ENCODE results near the gene PLXNB3. TPM values are rescaled to one million over a fixed set of nuclear protein-coding genes. Genes with fewer than 3 reads are reported as not detected.
"Not testable (repeated sequence)": the region's sequence is repeated elsewhere in the genome, so short reads cannot be mapped to it uniquely, and the experiment has no call there.

PLXNB3 gene
- polyA plus RNA-seq, 1 experiment = 5.5 TPM

DNA sequence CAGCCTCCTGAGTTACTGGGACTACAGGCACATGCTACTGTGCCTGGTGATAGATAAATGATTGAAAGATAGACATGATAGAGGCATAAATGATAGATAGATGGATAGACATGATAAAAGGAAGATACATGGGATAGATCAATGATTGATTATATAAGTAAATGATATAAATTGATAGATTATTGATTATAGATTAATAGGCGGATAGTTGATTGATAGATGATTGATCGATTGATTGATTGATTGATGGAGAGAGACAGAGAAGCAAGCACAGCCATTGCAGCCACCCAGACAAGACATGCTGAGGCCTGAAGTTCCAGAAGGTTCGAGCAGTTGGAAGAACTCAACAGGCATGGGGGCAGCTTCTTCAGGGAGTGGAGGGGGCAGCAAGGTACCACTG lies 17.7 kb upstream of the PLXNB3 start:
- H3K9me3 ChIP-seq (ENCODE audit: control insufficient read depth, insufficient read depth, low read length) = no peaks in the 10 kb centered on the region; the same call in 1 of the 2 replicates
- no peak for DNase-seq (ENCODE audit: low read depth, low spot score)
- H3K4me3 ChIP-seq (ENCODE audit: low read depth, low read length) = no peak overlapping the region
- H3K27me3 ChIP-seq (ENCODE audit: control insufficient read depth, insufficient read depth, low read length) = peaks cover 6% of the 10 kb centered on the region
- TF ChIP-seq, protein P1, sequence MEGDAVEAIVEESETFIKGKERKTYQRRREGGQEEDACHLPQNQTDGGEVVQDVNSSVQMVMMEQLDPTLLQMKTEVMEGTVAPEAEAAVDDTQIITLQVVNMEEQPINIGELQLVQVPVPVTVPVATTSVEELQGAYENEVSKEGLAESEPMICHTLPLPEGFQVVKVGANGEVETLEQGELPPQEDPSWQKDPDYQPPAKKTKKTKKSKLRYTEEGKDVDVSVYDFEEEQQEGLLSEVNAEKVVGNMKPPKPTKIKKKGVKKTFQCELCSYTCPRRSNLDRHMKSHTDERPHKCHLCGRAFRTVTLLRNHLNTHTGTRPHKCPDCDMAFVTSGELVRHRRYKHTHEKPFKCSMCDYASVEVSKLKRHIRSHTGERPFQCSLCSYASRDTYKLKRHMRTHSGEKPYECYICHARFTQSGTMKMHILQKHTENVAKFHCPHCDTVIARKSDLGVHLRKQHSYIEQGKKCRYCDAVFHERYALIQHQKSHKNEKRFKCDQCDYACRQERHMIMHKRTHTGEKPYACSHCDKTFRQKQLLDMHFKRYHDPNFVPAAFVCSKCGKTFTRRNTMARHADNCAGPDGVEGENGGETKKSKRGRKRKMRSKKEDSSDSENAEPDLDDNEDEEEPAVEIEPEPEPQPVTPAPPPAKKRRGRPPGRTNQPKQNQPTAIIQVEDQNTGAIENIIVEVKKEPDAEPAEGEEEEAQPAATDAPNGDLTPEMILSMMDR (IDR thresholded peaks at IDR 0.05; ENCODE audit: low read depth, low read length) = no peak
- ChIA-PET CTCF (no interaction called here), POLR2A (no interaction called here)
- H3K27ac ChIP-seq (ENCODE audit: low read depth, low read length) = no peak overlapping the region

DNA sequence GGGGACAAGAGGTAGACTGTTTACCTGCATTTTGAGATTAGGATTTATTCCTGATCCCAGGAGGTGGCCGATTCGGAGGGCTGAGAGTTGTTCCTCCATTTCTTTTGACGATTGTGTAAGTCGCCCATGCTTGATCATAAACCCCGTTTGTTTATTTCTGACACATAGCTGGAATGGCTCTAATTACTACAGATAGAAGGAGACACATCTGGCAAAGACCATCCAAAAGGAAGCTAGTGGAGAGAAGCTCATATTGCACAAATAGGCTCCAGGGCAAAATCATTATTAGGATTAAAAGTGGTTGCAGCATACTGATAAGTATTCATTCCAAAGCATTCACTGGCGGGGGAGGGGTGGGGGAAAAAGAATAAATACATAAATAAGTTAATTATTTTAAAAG lies 17.1 kb upstream of the PLXNB3 start:
- CTCF ChIA-PET; H3K27ac ChIP-seq (ENCODE audit: low read depth, low read length); H3K4me3 ChIP-seq (ENCODE audit: low read depth, low read length); POLR2A ChIA-PET; H3K9me3 ChIP-seq (ENCODE audit: control insufficient read depth, insufficient read depth, low read length); DNase-seq (ENCODE audit: low read depth, low spot score); H3K27me3 ChIP-seq (ENCODE audit: control insufficient read depth, insufficient read depth, low read length): not testable (repeated sequence)

DNA sequence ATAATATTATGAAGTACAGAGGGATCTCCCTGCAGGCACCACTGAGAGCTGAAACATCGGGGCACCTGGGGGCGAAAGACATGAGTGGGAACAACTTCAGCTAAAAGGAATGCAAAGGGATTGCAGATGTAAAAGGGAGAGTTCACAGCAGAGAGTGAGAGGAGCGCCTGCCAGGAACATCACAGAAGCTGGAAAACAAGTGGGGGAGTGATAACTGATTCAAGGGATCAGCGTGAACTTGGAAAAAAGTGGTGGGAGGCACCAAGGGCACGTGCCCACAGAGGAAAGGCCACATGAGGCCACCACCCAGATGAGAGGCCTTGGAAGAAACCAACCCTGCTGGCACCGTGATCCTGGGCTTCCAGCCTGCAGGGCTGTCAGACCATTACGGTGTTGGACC lies 15.0 kb upstream of the PLXNB3 start:
- H3K4me3 ChIP-seq (ENCODE audit: low read depth, low read length); DNase-seq (ENCODE audit: low read depth, low spot score); POLR2A ChIA-PET; H3K27me3 ChIP-seq (ENCODE audit: control insufficient read depth, insufficient read depth, low read length); H3K9me3 ChIP-seq (ENCODE audit: control insufficient read depth, insufficient read depth, low read length); H3K27ac ChIP-seq (ENCODE audit: low read depth, low read length): not testable (repeated sequence)
- CTCF ChIA-PET = interaction anchor here (0.6 kb wide), 1 partner anchor 198 kb away, joined by 3 read pairs; no protein-coding TSS in a partner anchor

GRCh38 chrX:153750127-153750774 lies 13.8 kb upstream of the PLXNB3 start:
- no peaks in the 10 kb centered on the region for H3K9me3 ChIP-seq (ENCODE audit: control insufficient read depth, insufficient read depth, low read length)
- no peak for DNase-seq (ENCODE audit: low read depth, low spot score)
- no peak overlapping the region for H3K4me3 ChIP-seq (ENCODE audit: low read depth, low read length)
- no peak overlapping the region for H3K27ac ChIP-seq (ENCODE audit: low read depth, low read length)
- H3K27me3 ChIP-seq (ENCODE audit: control insufficient read depth, insufficient read depth, low read length) = peaks cover 6% of the 10 kb centered on the region
- ChIA-PET CTCF (no interaction called here), POLR2A (no interaction called here)
- TF ChIP-seq, protein P1 (IDR thresholded peaks at IDR 0.05; ENCODE audit: low read depth, low read length) = no peak

DNA sequence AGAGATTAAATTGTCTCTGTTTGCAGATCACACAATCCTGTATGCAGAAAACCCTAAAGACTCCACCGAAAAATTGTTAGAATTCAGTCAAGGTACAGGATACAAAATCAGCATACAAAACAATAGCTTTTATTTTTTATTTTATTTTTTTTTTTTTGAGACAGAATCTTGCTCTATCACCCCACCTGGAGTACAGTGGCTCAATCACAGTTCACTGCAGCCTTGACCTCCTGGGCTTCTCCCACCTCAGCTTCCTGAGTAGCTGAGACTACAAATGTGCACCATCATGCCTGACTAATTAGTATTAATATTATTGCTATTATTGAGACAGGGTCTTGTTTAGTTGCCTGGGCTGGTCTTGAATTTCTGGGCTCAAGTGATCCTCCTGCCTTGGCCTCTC lies 8.9 kb upstream of the PLXNB3 start:
- ChIA-PET CTCF (interaction anchor here (0.7 to 1.7 kb wide), 2 partner anchors 9 to 198 kb away, joined by 6 to 8 read pairs; partner anchors contain the start of gene PLXNB3), POLR2A (interaction anchor here (0.6 kb wide), 1 partner anchor 203 kb away, joined by 3 read pairs; no protein-coding TSS in a partner anchor)
- DNase-seq (ENCODE audit: low read depth, low spot score) = no peak
- TF ChIP-seq, protein P1 (IDR thresholded peaks at IDR 0.05; ENCODE audit: low read depth, low read length) = no peak
- no peaks in the 10 kb centered on the region for H3K9me3 ChIP-seq (ENCODE audit: control insufficient read depth, insufficient read depth, low read length)
- no peak overlapping the region for H3K27ac ChIP-seq (ENCODE audit: low read depth, low read length)
- no peak overlapping the region for H3K4me3 ChIP-seq (ENCODE audit: low read depth, low read length)
- H3K27me3 ChIP-seq (ENCODE audit: control insufficient read depth, insufficient read depth, low read length) = peaks cover 4% of the 10 kb centered on the region

GRCh38 chrX:153761863-153762262 lies 2.2 kb upstream of the PLXNB3 start:
- no peak for DNase-seq (ENCODE audit: low read depth, low spot score)
- H3K27ac ChIP-seq (ENCODE audit: low read depth, low read length) = no peak overlapping the region
- POLR2A ChIA-PET = no interaction called here
- H3K9me3 ChIP-seq (ENCODE audit: control insufficient read depth, insufficient read depth, low read length) = no peaks in the 10 kb centered on the region
- no peak overlapping the region for H3K4me3 ChIP-seq (ENCODE audit: low read depth, low read length)
- TF ChIP-seq, protein P1 (IDR thresholded peaks at IDR 0.05; ENCODE audit: low read depth, low read length) = no peak
- no peaks in the 10 kb centered on the region for H3K27me3 ChIP-seq (ENCODE audit: control insufficient read depth, insufficient read depth, low read length)
- CTCF ChIA-PET = no interaction called here
